ENCODE data around the gene MIOS. TPM values are rescaled to one million over a fixed set of nuclear protein-coding genes. Genes with fewer than 3 reads are reported as not detected.

MIOS gene
- polyA plus RNA-seq, 1 experiment = 11.8 TPM

- H3K36me3 ChIP-seq (ENCODE audit: control insufficient read depth, insufficient read depth, low read length) = no peaks in the 10 kb centered on the region
- no peaks in the 10 kb centered on the region for H3K27me3 ChIP-seq (ENCODE audit: control insufficient read depth, insufficient read depth, low read length)
- TF ChIP-seq, protein P1, sequence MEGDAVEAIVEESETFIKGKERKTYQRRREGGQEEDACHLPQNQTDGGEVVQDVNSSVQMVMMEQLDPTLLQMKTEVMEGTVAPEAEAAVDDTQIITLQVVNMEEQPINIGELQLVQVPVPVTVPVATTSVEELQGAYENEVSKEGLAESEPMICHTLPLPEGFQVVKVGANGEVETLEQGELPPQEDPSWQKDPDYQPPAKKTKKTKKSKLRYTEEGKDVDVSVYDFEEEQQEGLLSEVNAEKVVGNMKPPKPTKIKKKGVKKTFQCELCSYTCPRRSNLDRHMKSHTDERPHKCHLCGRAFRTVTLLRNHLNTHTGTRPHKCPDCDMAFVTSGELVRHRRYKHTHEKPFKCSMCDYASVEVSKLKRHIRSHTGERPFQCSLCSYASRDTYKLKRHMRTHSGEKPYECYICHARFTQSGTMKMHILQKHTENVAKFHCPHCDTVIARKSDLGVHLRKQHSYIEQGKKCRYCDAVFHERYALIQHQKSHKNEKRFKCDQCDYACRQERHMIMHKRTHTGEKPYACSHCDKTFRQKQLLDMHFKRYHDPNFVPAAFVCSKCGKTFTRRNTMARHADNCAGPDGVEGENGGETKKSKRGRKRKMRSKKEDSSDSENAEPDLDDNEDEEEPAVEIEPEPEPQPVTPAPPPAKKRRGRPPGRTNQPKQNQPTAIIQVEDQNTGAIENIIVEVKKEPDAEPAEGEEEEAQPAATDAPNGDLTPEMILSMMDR (IDR thresholded peaks at IDR 0.05; ENCODE audit: insufficient read depth, low read depth, low read length) = no peak
- POLR2A ChIA-PET = interaction anchor here (0.5 to 0.6 kb wide), 2 partner anchors 46 to 132 kb away, joined by 3 to 4 read pairs; no protein-coding TSS in a partner anchor
- CTCF ChIA-PET = no interaction called here
- DNase-seq (ENCODE audit: low read depth) = peak; percentile 97
- peak within 1 kb of the TSS; percentile 80 for H3K4me3 ChIP-seq (ENCODE audit: low read depth, low read length)
These were observed 73.8 kb downstream of the MIOS start, which contains the start of gene UMAD1 for GRCh38 chr7:7640221-7641128. Gene UMAD1 (plus strand): TSS chr7:7640752. CDS start chr7:7673372, 32,620 bp downstream.

DNA sequence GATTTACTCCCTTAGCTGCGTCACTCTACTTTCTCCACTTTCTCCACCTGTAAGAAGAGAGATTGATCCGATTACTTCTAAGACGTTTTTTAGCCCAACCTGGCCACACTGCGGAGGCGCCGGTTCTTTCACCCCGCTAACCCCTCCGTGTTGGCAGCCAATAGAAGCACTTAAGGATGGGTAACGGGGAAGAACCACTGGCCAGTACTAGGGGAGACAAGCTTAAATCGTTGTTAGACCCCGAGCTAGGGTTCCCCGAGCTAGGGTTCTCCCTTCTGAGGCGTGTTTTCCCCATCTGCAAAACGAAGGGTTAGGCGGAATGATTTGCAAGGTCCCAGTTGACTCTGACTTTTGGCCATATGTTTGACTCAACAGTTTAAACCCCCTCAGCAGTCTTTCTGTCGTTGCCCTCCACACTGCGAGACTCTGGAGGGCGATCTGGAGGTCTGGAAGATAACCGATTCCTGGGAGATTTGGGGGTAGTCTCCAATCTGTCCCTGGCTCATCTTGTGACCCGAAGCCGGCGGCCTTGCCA, 74.5 kb downstream of the MIOS start:
- H3K27me3 ChIP-seq (ENCODE audit: control insufficient read depth, insufficient read depth, low read length) = no peaks in the 10 kb centered on the region
- TF ChIP-seq, protein P1 (IDR thresholded peaks at IDR 0.05; ENCODE audit: insufficient read depth, low read depth, low read length) = no peak
- POLR2A ChIA-PET = no interaction called here
- CTCF ChIA-PET = interaction anchor here (0.6 to 0.8 kb wide), 2 partner anchors 121 to 215 kb away, joined by 3 read pairs; no protein-coding TSS in a partner anchor
- H3K4me3 ChIP-seq (ENCODE audit: low read depth, low read length) = peak overlapping the region; percentile 80
- H3K36me3 ChIP-seq (ENCODE audit: control insufficient read depth, insufficient read depth, low read length) = no peaks in the 10 kb centered on the region
- no peak for DNase-seq (ENCODE audit: low read depth)

GRCh38 chr7:7642081-7642480, 75.4 kb downstream of the MIOS start:
- H3K4me3 ChIP-seq (ENCODE audit: low read depth, low read length) = no peak overlapping the region
- DNase-seq (ENCODE audit: low read depth) = no peak
- CTCF ChIA-PET = interaction anchor here (0.6 to 1.2 kb wide), 5 partner anchors 32 to 216 kb away, joined by 3 to 4 read pairs (median 3); no protein-coding TSS in a partner anchor
- POLR2A ChIA-PET = no interaction called here
- TF ChIP-seq, protein P1 (IDR thresholded peaks at IDR 0.05; ENCODE audit: insufficient read depth, low read depth, low read length) = no peak
- H3K36me3 ChIP-seq (ENCODE audit: control insufficient read depth, insufficient read depth, low read length) = no peaks in the 10 kb centered on the region
- no peaks in the 10 kb centered on the region for H3K27me3 ChIP-seq (ENCODE audit: control insufficient read depth, insufficient read depth, low read length)

- Histone ChIP-seq H3K27me3 (ENCODE audit: control insufficient read depth, insufficient read depth, low read length) (no peaks in the 10 kb centered on the region), H3K36me3 (ENCODE audit: control insufficient read depth, insufficient read depth, low read length) (no peaks in the 10 kb centered on the region), H3K4me3 (ENCODE audit: low read depth, low read length) (no peak overlapping the region)
- ChIA-PET CTCF (interaction anchor here (0.9 to 1.1 kb wide), 2 partner anchors 115 to 250 kb away, joined by 3 read pairs; no protein-coding TSS in a partner anchor), POLR2A (interaction anchor here (0.6 kb wide), 1 partner anchor 667 kb away, joined by 3 read pairs; no protein-coding TSS in a partner anchor)
- TF ChIP-seq, protein P1 (IDR thresholded peaks at IDR 0.05; ENCODE audit: insufficient read depth, low read depth, low read length) = no peak
- no peak for DNase-seq (ENCODE audit: low read depth)
These were observed 80.9 kb downstream of the MIOS start for GRCh38 chr7:7647495-7648036.
